Thyroid gland (tissue), 4 donors: ENCODE results near the gene FOXC1.

Experiments used
- POLR2A ChIP-seq, 2 donors: fragments of 450-650 bp; IDR thresholded peaks; one replicate each; pipeline ENCODE4 v1.6.1; 2017; ENCODE audit warnings: antibody characterized with exemption in 2 of 2, mild to moderate bottlenecking in 2 of 2, moderate library complexity in 1 of 2
- TF ChIP-seq, protein P1 (sequence below), 6 experiments: fragments of 200-600 bp in 3 of 6; fragments of 450-650 bp in 3 of 6; sonication (generic) in 3 of 6; IDR thresholded peaks; one replicate each; pipeline ENCODE4 v1.5.1; 2016 to 2019; ENCODE audit warnings: antibody characterized with exemption in 6 of 6, mild to moderate bottlenecking in 2 of 6, inconsistent platforms in 1 of 6, moderate library complexity in 1 of 6

- TF ChIP-seq, protein P1, sequence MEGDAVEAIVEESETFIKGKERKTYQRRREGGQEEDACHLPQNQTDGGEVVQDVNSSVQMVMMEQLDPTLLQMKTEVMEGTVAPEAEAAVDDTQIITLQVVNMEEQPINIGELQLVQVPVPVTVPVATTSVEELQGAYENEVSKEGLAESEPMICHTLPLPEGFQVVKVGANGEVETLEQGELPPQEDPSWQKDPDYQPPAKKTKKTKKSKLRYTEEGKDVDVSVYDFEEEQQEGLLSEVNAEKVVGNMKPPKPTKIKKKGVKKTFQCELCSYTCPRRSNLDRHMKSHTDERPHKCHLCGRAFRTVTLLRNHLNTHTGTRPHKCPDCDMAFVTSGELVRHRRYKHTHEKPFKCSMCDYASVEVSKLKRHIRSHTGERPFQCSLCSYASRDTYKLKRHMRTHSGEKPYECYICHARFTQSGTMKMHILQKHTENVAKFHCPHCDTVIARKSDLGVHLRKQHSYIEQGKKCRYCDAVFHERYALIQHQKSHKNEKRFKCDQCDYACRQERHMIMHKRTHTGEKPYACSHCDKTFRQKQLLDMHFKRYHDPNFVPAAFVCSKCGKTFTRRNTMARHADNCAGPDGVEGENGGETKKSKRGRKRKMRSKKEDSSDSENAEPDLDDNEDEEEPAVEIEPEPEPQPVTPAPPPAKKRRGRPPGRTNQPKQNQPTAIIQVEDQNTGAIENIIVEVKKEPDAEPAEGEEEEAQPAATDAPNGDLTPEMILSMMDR (IDR thresholded peaks at IDR 0.05) = no peak
- TF ChIP-seq POLR2A (IDR thresholded peaks at IDR 0.05) = no peak
Measured at GRCh38 chr6:1580585-1580984, 29.1 kb upstream of the FOXC1 start.
